Measurements from ENCODE around the gene IPO11.

GRCh38 chr5:62509806-62510205 is 97.2 kb downstream of the IPO11 start:
- TF ChIP-seq CTCF (conservative IDR thresholded peaks at IDR 0.05): no peak
- TF ChIP-seq ZFX (IDR thresholded peaks at IDR 0.05): no peak
